Measurements from ENCODE around the gene SFT2D1. TPM values are rescaled to one million over a fixed set of nuclear protein-coding genes. Genes with fewer than 3 reads are reported as not detected.

Gene SFT2D1
- total and polyA plus RNA-seq, 5 donors from 2014 or later: 23.7 to 109 (median 103) TPM

DNA sequence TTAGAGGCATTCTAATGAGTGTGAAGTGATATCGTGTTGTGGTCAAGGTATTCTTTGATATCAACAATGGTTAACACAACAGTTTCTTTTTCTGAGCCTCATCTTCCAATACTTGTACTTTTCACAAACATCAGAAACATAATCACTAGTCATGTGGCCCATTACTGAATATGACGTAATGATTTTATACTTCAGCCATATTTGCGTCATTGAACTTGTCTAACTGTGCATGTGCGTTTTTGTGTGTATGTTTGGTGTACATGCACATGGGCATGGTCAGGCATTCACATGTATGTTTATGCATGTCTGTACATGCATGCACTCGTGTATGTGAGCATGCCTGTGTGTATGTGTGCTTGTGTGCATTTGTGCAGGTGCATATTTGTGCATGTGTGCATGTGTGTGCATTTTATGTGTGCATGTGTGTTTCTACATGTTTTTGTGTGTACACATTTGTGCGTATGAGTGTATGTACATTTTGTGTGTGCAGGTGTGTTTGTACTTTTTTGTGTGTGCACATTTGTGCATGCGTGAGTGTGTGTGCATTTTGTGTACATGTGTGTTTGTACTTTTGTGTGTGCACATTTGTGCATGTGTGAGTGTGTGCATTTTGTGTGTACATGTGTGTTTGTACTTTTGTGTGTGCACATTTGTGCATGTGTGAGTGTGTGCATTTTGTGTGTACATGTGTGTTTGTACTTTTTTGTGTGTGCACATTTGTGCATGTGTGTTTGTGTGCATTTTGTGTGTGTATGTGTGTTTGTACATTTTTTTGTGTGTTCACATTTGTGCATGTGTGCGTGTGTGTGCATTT lies 63.6 kb downstream of the SFT2D1 start:
- H3K36me3 Mint-ChIP-seq: no peaks in the 10 kb centered on the region
- H3K4me3 ChIP-seq (ENCODE audit: low read depth, low read length): no peak overlapping the region
- no peak for DNase-seq
- no peaks in the 10 kb centered on the region for H3K9me3 Mint-ChIP-seq
- H3K36me3 ChIP-seq (ENCODE audit: control insufficient read depth, insufficient read depth, low read length): no peaks in the 10 kb centered on the region
- H3K27ac ChIP-seq (ENCODE audit: insufficient read depth, low read length, poor library complexity, severe bottlenecking): no peak overlapping the region
- H3K4me3 Mint-ChIP-seq: no peak overlapping the region
- no peaks in the 10 kb centered on the region for H3K9me3 ChIP-seq (ENCODE audit: control insufficient read depth in 2 of 2, low read length in 2 of 2)
- no peaks in the 10 kb centered on the region for H3K4me1 ChIP-seq (ENCODE audit: control insufficient read depth, insufficient read depth, low read length, poor library complexity, severe bottlenecking)
- H3K27ac Mint-ChIP-seq: no peak overlapping the region
- H3K27me3 ChIP-seq (ENCODE audit: control insufficient read depth, insufficient read depth, low read length): no peaks in the 10 kb centered on the region
- H3K4me1 Mint-ChIP-seq: peaks cover 0 to 7% (median 3%) of the 10 kb centered on the region in 4 donors
- no peak for ATAC-seq (ENCODE audit: low read depth in 2 of 2)
- H3K27me3 Mint-ChIP-seq: peaks cover 6% of the 10 kb centered on the region

- H3K9me3 Mint-ChIP-seq: no peaks in the 10 kb centered on the region
- H3K4me3 ChIP-seq (ENCODE audit: low read depth, low read length): no peak overlapping the region
- H3K36me3 Mint-ChIP-seq: no peaks in the 10 kb centered on the region
- H3K27ac Mint-ChIP-seq: no peak overlapping the region
- peaks cover 0 to 7% (median 3%) of the 10 kb centered on the region in 4 donors for H3K4me1 Mint-ChIP-seq
- H3K4me3 Mint-ChIP-seq: no peak overlapping the region
- DNase-seq (no peak), ATAC-seq (ENCODE audit: low read depth in 2 of 2) (no peak)
- no peak overlapping the region for H3K27ac ChIP-seq (ENCODE audit: insufficient read depth, low read length, poor library complexity, severe bottlenecking)
- peaks cover 3% of the 10 kb centered on the region for H3K27me3 Mint-ChIP-seq
- H3K9me3 ChIP-seq (ENCODE audit: control insufficient read depth in 2 of 2, low read length in 2 of 2): no peaks in the 10 kb centered on the region
- no peaks in the 10 kb centered on the region for H3K36me3 ChIP-seq (ENCODE audit: control insufficient read depth, insufficient read depth, low read length)
- H3K4me1 ChIP-seq (ENCODE audit: control insufficient read depth, insufficient read depth, low read length, poor library complexity, severe bottlenecking): no peaks in the 10 kb centered on the region
- no peaks in the 10 kb centered on the region for H3K27me3 ChIP-seq (ENCODE audit: control insufficient read depth, insufficient read depth, low read length)
Measured at GRCh38 chr6:166277892-166278578, 64.3 kb downstream of the SFT2D1 start.

- peaks cover 2% of the 10 kb centered on the region for H3K27me3 Mint-ChIP-seq
- H3K9me3 Mint-ChIP-seq: no peaks in the 10 kb centered on the region
- no peak overlapping the region for H3K27ac Mint-ChIP-seq
- no peaks in the 10 kb centered on the region for H3K36me3 ChIP-seq (ENCODE audit: control insufficient read depth, insufficient read depth, low read length)
- no peak for DNase-seq
- no peak overlapping the region for H3K4me3 Mint-ChIP-seq
- H3K4me1 Mint-ChIP-seq: peaks cover 0 to 7% (median 3%) of the 10 kb centered on the region in 4 donors
- no peak overlapping the region for H3K4me3 ChIP-seq (ENCODE audit: low read depth, low read length)
- no peaks in the 10 kb centered on the region for H3K9me3 ChIP-seq (ENCODE audit: control insufficient read depth in 2 of 2, low read length in 2 of 2)
- no peak overlapping the region for H3K27ac ChIP-seq (ENCODE audit: insufficient read depth, low read length, poor library complexity, severe bottlenecking)
- H3K4me1 ChIP-seq (ENCODE audit: control insufficient read depth, insufficient read depth, low read length, poor library complexity, severe bottlenecking): no peaks in the 10 kb centered on the region
- no peak for ATAC-seq (ENCODE audit: low read depth in 2 of 2)
- H3K27me3 ChIP-seq (ENCODE audit: control insufficient read depth, insufficient read depth, low read length): no peaks in the 10 kb centered on the region
- no peaks in the 10 kb centered on the region for H3K36me3 Mint-ChIP-seq
Measured at GRCh38 chr6:166277018-166277417, 65.3 kb downstream of the SFT2D1 start.

DNA sequence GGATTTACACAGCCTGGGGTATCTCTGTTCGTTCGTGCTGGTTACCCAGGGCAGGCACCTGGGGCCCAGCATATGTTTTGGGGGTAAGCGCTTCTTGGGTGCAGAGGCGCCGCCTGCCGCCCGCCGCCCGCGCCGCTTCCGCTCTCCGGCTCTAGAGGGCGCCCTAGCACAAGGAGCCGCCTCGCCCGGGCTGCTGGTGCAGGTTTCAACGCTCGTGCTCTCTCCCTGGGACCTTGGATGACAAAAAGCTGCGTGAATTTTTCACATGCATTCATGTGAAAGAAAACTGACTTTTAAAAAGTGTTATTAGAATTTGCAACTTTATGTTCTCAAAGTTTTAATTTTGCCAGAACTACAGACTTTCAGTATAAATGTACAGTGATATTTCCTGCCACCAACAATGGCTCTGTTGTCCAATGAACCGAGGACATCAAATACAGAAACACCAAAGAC lies 66.6 kb downstream of the SFT2D1 start:
- peak; percentile 91 to 95 for ATAC-seq (ENCODE audit: low read depth in 2 of 2)
- Histone ChIP-seq H3K27ac (ENCODE audit: insufficient read depth, low read length, poor library complexity, severe bottlenecking) (no peak overlapping the region), H3K27me3 (ENCODE audit: control insufficient read depth, insufficient read depth, low read length) (no peaks in the 10 kb centered on the region), H3K4me3 (ENCODE audit: low read depth, low read length) (no peak overlapping the region), H3K4me1 (ENCODE audit: control insufficient read depth, insufficient read depth, low read length, poor library complexity, severe bottlenecking) (no peaks in the 10 kb centered on the region), H3K36me3 (ENCODE audit: control insufficient read depth, insufficient read depth, low read length) (no peaks in the 10 kb centered on the region), H3K9me3 (ENCODE audit: control insufficient read depth in 2 of 2, low read length in 2 of 2) (no peaks in the 10 kb centered on the region)
- Mint-ChIP-seq H3K9me3 (no peaks in the 10 kb centered on the region), H3K4me3 (no peak overlapping the region), H3K4me1 (peaks cover 0 to 7% (median 3%) of the 10 kb centered on the region in 4 donors), H3K36me3 (no peaks in the 10 kb centered on the region), H3K27me3 (peaks cover 6% of the 10 kb centered on the region), H3K27ac (peak overlapping the region in 1 of 3 donors; percentile 93)
- peak; percentile 65 to 81 (median 78) for DNase-seq

DNA sequence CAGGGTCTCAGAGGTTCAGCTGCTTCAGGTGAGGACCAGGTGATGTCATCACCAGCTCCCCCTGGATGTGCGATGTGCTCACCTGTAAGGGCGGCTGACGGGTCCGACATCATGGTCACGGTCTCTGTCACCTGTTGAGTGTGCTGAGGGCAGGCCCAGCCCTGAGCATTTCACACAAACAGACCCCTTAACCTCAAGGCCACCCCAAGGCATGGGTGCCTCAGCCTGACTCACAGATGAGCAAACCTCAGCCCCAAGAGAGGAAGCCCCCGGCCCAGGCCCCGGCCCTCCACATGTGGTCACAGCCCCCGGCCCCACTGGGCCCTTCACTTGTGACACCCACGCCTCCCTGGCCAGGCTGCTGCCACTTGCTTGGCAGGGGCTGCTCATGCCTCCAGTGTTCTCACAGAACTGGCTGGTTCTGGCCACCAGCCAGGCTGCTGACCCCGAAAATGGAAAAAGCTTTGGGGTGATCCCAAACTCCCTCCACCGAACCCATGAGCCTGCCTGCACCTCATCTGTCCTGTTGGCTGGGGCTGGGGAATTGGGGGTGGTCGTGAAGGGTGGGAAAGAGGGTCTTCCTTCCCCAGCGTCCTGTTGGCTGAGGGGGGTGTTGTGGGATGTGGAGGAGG lies 67.5 kb downstream of the SFT2D1 start:
- H3K27ac ChIP-seq (ENCODE audit: insufficient read depth, low read length, poor library complexity, severe bottlenecking): no peak overlapping the region
- no peak overlapping the region for H3K4me3 ChIP-seq (ENCODE audit: low read depth, low read length)
- DNase-seq (no peak), ATAC-seq (ENCODE audit: low read depth in 2 of 2) (no peak)
- Mint-ChIP-seq H3K4me1 (peaks cover 0 to 7% (median 3%) of the 10 kb centered on the region in 4 donors), H3K27ac (peak overlapping the region in 1 of 3 donors; percentile 44), H3K27me3 (peaks cover 6% of the 10 kb centered on the region), H3K9me3 (no peaks in the 10 kb centered on the region), H3K4me3 (no peak overlapping the region), H3K36me3 (no peaks in the 10 kb centered on the region)
- no peaks in the 10 kb centered on the region for H3K27me3 ChIP-seq (ENCODE audit: control insufficient read depth, insufficient read depth, low read length)
- no peaks in the 10 kb centered on the region for H3K4me1 ChIP-seq (ENCODE audit: control insufficient read depth, insufficient read depth, low read length, poor library complexity, severe bottlenecking)
- no peaks in the 10 kb centered on the region for H3K9me3 ChIP-seq (ENCODE audit: control insufficient read depth in 2 of 2, low read length in 2 of 2)
- no peaks in the 10 kb centered on the region for H3K36me3 ChIP-seq (ENCODE audit: control insufficient read depth, insufficient read depth, low read length)

GRCh38 chr6:166274163-166274562 lies 68.2 kb downstream of the SFT2D1 start:
- no peak for ATAC-seq (ENCODE audit: low read depth in 2 of 2)
- no peaks in the 10 kb centered on the region for H3K9me3 Mint-ChIP-seq
- peaks cover 0 to 7% (median 3%) of the 10 kb centered on the region in 4 donors for H3K4me1 Mint-ChIP-seq
- DNase-seq: no peak
- H3K36me3 Mint-ChIP-seq: no peaks in the 10 kb centered on the region
- H3K4me3 ChIP-seq (ENCODE audit: low read depth, low read length): no peak overlapping the region
- no peak overlapping the region for H3K27ac ChIP-seq (ENCODE audit: insufficient read depth, low read length, poor library complexity, severe bottlenecking)
- H3K27me3 Mint-ChIP-seq: peaks cover 9% of the 10 kb centered on the region
- peak overlapping the region in 1 of 3 donors; percentile 44 for H3K27ac Mint-ChIP-seq
- H3K9me3 ChIP-seq (ENCODE audit: control insufficient read depth in 2 of 2, low read length in 2 of 2): no peaks in the 10 kb centered on the region
- H3K27me3 ChIP-seq (ENCODE audit: control insufficient read depth, insufficient read depth, low read length): no peaks in the 10 kb centered on the region
- H3K4me1 ChIP-seq (ENCODE audit: control insufficient read depth, insufficient read depth, low read length, poor library complexity, severe bottlenecking): no peaks in the 10 kb centered on the region
- no peaks in the 10 kb centered on the region for H3K36me3 ChIP-seq (ENCODE audit: control insufficient read depth, insufficient read depth, low read length)
- no peak overlapping the region for H3K4me3 Mint-ChIP-seq

DNA sequence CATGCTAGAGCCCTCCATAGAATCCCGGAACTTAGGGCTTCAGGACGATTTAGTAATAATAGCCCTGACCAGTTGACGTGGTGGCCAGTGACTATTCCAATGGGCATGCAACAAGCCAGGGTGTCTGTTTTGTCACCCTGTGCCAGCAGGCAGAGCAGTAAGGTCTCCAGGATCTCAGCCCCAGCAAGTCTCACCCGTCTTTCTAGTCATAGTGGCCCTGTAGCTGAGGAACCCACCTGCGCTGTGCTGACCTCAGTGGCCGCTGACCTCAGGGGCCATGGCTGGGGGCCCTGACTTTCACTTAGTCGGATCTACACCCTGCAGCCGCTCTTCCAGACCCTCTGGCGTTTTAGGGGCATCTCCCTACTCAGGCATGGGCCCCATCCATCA lies 71.0 kb downstream of the SFT2D1 start:
- DNase-seq (no peak), ATAC-seq (ENCODE audit: low read depth in 2 of 2) (no peak)
- H3K9me3 ChIP-seq (ENCODE audit: control insufficient read depth in 2 of 2, low read length in 2 of 2): no peaks in the 10 kb centered on the region
- H3K27me3 ChIP-seq (ENCODE audit: control insufficient read depth, insufficient read depth, low read length): no peaks in the 10 kb centered on the region
- no peak overlapping the region for H3K4me3 Mint-ChIP-seq
- H3K27ac Mint-ChIP-seq: no peak overlapping the region
- H3K4me3 ChIP-seq (ENCODE audit: low read depth, low read length): no peak overlapping the region
- H3K4me1 Mint-ChIP-seq: peaks cover 0 to 7% (median 3%) of the 10 kb centered on the region in 4 donors
- H3K36me3 ChIP-seq (ENCODE audit: control insufficient read depth, insufficient read depth, low read length): no peaks in the 10 kb centered on the region
- H3K27me3 Mint-ChIP-seq: peaks cover 11% of the 10 kb centered on the region
- no peaks in the 10 kb centered on the region for H3K9me3 Mint-ChIP-seq
- H3K27ac ChIP-seq (ENCODE audit: insufficient read depth, low read length, poor library complexity, severe bottlenecking): no peak overlapping the region
- H3K4me1 ChIP-seq (ENCODE audit: control insufficient read depth, insufficient read depth, low read length, poor library complexity, severe bottlenecking): no peaks in the 10 kb centered on the region
- H3K36me3 Mint-ChIP-seq: no peaks in the 10 kb centered on the region
